GM10847 (cell line): Measurements from ENCODE around the gene VSIG8.

ENCODE experiments used
- POLR2A ChIP-seq: IDR thresholded peaks from 2 replicates; pipeline ENCODE4 v1.6.1; 2011; ENCODE audit not compliant: insufficient read length; ENCODE audit errors: extremely low read depth

The VSIG8 gene

DNA sequence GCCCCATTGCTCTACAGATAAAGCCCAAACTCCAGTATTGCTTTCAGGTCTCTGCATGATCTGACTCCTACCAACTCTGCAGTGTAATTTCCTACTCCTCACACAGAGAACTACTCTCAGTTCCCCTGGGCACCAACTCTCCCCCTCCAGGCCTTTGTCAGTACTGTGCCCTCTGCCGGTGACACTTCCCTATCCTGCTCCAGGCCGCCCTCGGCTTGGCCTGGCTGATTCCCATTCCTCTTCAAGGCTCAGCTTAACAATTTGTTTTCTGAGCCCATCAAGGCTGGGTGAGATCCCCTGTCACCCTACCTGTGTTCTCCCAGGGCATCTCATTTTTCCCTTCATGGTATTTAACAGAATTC is 33.2 kb downstream of the VSIG8 start:
- TF ChIP-seq POLR2A = no peak

DNA sequence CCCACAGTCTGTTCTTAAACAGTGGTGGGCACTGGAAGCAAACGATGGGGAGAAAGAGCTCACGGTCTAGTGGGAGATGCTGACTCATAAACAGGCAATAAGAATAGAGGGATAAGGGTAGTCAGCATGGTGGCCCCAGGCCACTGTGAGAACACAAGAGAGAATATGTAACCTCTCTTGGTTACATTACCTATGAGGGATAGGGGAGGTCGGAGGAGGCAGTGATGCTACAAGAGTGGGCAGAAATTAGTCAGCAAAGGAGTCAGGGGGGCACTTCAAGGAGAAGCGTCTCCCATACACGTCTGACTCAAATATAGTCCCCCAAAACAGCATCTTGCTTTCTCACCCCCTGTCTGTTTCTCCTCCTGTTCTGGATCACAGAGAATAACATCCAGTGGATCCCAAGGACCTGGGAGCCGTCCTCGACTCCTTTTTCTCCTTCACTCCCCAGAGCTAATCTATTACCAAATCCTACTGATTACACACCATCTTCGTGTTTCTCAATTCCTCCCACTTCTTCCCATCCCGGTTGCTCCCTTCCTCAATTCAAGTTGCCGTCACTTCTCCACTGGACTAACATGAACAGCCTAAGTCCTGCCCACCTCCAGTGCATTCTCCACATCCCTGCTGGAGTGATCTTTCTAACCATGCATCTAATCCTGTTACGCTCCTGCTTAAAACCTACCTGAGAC is 33.7 kb downstream of the VSIG8 start:
- no peak for TF ChIP-seq POLR2A

DNA sequence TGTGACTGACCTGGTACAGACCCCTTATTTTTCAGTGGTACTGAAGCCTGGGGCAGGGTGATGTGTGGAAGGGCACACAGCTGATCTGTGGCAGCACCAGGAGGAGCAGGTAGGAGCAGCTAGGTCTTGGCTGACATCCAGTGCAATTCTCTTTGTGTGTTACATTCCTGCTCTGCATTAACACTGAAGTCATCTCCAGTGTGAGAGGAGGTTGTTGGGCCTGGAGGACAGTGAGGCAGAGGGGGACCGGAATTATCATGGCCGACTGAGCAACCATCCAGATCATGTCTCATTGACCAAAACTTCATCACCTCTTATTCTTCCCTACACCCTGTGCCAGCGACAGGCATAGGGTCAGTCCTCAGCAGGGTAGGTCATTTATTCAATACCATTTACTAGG is 34.3 kb downstream of the VSIG8 start:
- TF ChIP-seq POLR2A = no peak

DNA sequence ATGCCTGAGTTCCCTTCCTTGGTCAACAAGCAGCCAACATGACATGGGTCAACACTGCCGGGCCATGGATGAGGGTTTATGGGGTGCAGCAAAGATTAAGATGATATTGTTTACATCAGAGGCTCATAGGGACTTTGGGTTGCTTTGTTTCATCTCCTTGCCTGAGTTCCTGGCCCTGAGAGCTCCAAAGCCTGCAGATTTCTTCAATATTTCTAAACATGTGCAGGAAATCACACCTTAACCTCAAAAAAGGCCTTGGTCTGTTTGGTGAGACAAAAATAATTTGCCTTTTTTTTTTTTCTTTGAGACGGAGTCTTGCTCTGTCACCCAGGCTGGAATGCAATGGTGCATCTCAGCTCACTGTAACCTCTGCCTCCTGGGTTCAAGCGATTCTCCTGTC is 34.9 kb downstream of the VSIG8 start:
- TF ChIP-seq POLR2A = no peak

DNA sequence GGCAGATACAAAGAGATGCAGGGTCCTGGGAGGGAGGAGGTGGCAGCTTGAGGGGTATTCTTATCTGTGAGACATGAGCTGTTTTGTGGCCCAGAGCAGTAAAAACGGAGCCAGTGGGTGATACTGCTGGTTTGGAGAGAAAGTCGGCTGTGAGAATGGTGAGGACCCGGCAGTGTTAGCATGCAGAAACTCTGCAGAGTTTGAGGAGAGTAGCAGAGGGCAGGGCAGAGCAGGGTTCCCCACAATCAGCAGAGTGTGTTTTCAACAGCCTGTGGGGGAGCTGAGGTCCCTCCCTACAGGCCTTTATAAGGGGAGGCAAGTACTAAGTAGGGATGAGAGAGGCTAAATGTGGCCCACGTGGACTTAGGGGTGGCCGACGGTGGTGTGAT is 35.4 kb downstream of the VSIG8 start:
- TF ChIP-seq POLR2A = no peak

DNA sequence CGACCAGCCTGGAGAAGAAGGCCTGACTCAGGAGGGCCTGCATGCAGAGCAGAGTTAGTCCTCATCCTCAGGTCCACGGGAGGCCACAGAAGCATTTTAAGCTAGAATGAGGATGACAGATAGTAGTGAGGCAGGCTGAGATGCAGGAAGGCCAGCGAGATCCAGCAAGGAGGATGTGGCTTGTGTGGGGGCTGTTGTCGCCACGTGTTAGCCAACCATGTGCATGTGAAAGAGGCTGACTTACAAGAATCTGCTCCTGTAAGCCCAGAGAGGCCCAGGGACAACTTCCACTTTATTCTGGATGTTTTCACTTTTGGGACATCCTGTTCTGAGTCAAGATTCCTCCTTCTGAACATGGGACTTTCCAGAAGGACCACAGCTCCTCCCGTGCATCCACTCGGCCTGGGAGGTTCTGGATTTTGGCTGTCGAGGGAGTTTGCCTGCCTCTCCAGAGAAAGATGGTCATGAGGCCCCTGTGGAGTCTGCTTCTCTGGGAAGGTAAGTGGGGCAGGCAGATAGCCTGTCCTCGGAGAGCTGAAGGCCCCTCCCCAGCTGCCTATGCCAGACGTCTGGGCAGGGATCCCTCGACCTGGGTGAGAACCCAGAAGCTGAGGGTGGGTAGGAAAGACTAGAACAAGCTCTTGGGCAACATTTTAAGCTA is 35.9 kb downstream of the VSIG8 start, which contains the start of gene SLAMF8:
TSS of gene SLAMF8 (plus strand) at position 433 of the 661 bp plus-strand sequence. CDS start at position 459, 26 bp downstream.
- no peak for TF ChIP-seq POLR2A

DNA sequence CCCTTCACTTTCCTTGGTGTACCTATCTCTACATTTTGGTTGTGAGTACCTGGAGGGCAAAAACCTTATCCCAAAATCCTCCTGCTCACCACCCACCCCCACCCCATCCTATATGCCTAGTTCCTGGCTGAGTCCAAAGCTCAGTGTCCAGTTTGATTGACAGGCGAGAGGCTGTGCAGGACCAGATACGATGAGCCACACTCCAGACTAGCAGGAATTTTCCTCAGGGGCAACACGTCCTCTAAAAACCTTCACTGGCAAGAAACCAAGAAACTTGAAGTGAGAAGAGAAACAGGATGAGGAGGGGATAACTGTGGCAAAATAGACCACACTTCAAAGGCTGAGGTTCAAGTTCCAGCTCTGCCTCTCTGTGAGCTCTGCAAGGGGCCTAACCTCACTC is 36.9 kb downstream of the VSIG8 start:
- TF ChIP-seq POLR2A = no peak

DNA sequence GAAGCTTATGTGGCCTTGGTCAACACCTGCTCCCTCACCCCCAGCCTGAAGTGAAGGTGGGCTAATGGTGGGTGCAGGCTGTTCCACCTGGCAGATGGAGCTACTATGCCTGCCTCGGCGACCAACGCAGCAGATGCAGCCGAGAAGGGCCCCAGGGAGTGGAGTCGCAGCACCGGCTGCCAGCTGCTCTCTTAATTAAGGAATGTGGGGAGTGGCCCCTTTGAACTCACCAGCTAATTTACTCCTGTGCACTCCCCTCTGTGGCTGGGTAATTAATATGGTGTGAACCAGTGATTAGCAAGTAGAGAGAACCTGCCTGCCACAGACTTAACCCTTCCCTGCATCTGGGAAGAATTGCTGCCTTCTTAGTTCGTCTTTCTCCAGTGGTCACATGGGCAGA is 39.1 kb downstream of the VSIG8 start:
- no peak for TF ChIP-seq POLR2A

DNA sequence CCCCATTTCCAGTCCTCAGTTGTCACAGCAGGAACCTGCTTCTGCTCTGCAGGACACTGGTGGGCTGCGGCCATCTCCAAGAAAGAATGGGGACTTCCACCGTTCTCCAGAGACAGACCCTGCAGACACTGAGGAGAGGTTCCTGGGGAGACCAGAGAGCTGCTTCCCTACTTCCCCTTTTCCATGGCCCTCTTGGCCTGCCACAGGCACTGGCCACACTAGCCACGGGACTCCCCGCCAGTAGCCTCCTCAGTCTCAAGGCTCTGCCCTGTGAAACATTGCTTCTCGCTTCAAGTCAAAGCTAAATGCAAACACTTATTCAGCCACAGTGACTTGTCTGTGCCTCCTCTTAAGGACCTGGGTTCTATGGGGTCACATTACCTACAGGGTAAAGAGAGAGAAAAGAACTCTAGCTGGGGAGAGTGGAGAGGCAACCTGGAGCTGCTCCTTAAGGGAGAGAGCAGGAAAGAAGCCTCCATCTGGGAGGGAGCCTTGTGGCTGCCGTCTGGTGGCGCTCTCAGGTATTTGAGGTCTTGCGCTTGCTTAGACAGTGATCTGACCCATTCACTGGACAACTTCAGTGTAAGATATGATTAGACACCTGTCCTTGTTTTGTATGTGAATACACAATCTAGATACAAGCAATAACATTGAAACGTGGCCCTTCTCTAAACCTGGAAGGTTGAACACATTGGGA is 41.1 kb downstream of the VSIG8 start:
- TF ChIP-seq POLR2A = no peak

DNA sequence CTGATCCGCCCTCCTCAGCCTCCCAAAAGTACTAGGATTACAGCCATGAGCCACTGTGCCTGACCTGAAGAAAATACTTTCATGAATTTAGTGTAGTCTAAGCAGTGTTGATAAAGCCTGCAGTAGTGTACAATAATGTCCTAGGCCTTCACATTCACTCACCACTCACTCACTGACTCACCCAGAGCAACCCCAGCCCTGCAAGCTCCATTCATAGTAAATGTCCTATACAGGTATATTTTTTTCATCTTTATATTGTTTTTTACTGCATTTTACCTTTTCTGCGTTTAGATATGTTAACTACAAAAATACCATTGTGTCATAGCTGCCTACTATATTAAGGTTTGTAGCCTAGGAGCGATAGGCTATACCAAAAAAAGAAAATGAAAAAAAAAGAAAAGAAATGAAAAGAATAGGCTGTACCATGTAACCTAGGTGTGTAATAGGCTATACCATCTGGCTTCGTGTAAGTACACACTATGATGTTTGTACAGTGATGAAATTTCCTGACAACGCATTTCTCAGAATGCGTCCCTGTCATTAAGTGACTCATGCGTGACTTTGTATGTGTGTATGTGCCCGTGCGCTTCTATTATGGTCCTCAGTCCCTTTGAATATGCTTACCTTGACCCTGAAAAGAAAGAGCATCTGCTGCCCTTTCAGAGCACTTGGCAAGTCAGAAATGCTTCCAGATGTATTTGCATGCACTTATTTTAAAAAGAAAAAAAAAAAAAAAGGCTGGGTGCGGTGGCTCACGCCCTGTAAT is 45.0 kb downstream of the VSIG8 start:
- TF ChIP-seq POLR2A = no peak

DNA sequence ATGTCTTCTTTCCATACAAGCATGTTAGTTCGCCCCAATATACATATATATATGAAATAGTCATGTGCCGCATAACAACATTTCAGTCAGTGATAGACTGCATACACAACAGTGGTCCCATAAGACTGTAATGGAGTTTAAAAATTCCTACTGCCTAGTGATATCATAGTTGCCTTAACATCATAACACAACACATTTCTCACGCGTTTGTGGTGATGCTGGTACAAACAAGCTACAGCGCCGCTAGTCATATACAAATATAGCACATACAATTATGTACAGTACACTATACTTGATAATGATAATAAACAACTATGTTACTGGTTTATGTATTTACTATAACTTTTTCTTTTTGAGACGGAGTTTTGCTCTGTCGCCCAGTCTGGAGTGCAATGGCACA is 46.5 kb downstream of the VSIG8 start:
- no peak for TF ChIP-seq POLR2A

DNA sequence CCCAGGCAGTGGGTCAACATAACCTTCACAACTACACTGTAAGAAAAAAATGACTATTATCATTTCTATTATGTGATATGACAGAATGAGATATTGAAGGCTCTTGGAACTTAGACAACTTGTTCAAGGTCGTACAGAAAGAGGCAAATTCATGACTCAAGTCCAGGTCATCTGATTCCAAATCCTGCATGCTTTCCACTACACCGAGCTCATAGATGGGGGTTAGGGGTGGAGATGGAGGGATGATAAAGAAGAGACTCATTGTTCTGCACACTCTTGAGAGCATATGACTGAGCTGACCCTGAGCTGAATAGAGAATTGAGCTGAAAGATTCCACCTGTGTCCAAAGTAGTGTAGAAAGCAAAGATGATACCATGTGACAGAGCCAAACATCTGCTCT is 57.5 kb downstream of the VSIG8 start:
- no peak for TF ChIP-seq POLR2A
